Sigmoid colon (tissue), 3 donors: ENCODE data around the gene GDF7.

ENCODE experiments used
- CTCF ChIP-seq, 4 experiments: fragments of 450-650 bp in 3 of 4; fragments of 200-600 bp in 1 of 4; IDR thresholded peaks; one replicate each; pipeline ENCODE4 v1.5.1; 2016 to 2019; ENCODE audit warnings: antibody characterized with exemption in 4 of 4, mild to moderate bottlenecking in 3 of 4, moderate library complexity in 2 of 4
- POLR2A ChIP-seq, 2 donors: fragments of 450-650 bp; IDR thresholded peaks; one replicate each; pipeline ENCODE4 v1.6.1; 2016; ENCODE audit warnings: antibody characterized with exemption in 2 of 2, mild to moderate bottlenecking in 2 of 2, moderate library complexity in 2 of 2

- no peak for TF ChIP-seq CTCF (IDR thresholded peaks at IDR 0.05)
- no peak for TF ChIP-seq POLR2A (IDR thresholded peaks at IDR 0.05)
These were observed 23.9 kb upstream of the GDF7 start for GRCh38 chr2:20643060-20643459.
